GM18507 (cell line): ENCODE measurements around the gene SLC39A11.
A peak's percentile ranks its signal among the peaks of the same experiment; 100 is the strongest.
"Not testable (repeated sequence)": the region's sequence is repeated elsewhere in the genome, so short reads cannot be mapped to it uniquely, and the experiment has no call there.

ENCODE experiments used
- DNase-seq: peaks from one replicate; pipeline ENCODE4 v3.0.0; 2011; ENCODE audit warnings: low read depth; ENCODE audit not compliant: insufficient read length; ENCODE audit errors: extremely low spot score
- FAIRE-seq: peaks from 2 replicates; lab custom pipeline; 2011; peaks lifted over from hg19 to GRCh38; lab: Jason Lieb, UNC

SLC39A11 gene

DNA sequence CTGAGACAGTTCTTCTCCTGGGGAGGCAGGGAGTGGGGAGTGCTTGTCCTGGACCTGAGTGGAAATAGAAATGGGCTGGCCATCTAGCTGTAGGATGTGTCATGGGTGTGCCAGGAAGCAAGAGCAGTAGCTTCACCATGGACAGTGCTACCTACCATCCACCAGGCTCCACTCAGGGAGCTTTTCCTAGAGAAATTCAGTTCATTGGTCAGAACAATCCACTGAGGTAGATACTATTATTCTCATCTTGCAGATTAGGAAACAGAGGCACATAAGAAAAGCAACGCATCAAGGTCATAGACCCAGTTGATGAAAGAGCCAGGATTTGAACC, 372.0 kb downstream of the SLC39A11 start:
- no peak for DNase-seq
- FAIRE-seq = no peak

DNA sequence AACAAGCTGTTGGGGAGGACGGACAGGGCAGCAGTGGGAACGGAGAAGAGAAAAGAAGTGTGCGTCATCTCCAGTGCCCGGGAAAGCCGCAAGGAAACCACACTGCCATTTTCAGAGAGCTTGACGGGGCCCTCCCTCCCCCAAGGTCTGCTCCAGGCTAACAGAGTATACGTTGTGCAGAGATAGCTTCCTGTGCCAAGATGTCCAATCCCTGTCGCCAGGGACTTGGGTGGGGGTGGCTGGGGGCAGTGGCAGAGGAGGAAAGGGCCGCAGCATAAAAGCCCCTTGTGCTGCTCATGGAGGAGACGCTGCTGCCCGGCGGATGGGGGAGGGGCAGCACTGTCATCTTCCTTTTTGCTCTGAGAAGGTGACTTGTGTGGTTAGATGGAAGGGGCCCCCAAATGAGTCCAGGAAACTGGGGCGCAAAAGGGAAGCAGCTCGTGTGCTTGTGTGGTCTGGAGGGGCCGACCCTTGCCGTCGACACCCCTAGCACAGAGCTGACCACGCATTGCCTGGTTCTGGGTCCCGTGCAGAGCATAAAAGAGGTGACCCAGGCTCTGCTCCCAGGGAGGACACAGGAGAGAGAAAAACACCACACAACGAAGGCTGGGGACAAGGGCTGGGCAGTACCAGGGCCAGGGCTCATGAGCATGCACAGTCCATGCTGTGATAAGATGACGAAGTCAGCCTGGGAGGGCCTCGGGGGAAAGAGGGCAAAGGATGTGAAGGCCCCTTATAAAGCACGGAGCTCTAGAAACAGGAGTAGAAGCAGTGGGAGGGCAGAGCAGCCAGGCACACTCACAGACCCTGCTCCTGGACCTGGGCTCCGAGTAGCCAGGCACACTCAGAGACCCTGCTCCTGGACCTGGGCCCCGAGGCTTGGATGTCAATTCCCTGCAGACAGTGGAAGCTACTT, 372.7 kb downstream of the SLC39A11 start:
- FAIRE-seq (no peak), DNase-seq (no peak)

DNA sequence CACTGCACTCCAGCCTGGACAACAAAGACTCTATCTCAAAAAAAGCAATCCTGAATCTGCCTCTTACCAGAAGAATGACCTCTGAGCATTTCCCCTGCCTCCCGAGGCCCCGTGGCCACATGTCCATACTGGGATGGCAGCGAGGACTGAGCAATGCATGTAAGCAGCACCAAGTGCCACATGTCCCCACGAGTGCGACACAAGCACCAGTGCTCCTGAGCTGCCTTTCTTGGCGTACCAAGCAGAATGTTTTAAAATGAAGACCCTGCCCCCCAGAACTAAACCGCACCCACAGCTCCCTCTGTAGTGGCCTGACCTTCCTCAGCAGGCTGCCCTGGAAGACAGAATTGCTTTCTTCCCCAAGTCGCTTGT, 373.3 kb downstream of the SLC39A11 start:
- DNase-seq = no peak
- no peak for FAIRE-seq

DNA sequence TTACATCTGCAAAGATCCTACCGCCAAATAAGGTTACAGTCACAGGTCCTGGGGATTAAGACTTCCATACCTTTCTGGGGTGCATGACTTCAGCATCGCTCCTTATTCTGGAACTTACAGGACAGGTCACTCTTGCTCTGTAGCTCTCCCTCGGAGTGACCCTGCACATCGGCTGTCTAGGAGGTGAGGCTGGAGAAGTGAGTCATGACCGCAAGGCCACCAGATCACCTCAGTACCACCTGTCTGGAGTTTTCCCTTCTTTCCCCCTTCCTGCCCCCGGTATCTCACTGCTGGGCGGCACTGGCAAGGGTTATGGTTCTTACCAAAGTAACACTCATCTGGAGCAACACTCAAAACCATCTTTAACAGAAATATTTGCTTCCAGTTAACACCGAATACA, 374.8 kb downstream of the SLC39A11 start:
- FAIRE-seq (no peak), DNase-seq (no peak)

DNA sequence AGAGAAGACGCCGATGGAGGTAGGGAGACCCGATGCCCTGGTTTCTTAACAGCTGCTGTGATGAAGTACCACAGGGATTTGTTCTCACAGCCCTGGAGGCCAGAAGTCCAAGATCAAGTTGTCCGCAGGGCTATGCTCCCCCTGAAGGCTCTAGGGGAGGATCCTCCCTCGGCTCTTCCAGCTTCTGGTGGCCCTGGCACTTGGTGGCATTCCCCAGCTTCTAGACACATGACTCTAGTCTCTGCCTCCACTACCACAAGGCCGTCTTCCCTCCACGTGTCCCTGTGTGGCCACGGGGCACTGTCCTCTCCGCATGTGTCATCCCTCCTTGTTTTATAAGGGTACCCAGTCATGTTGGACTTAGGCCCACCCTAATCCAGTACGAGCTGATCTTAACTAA, 375.2 kb downstream of the SLC39A11 start:
- no peak for DNase-seq
- no peak for FAIRE-seq

DNA sequence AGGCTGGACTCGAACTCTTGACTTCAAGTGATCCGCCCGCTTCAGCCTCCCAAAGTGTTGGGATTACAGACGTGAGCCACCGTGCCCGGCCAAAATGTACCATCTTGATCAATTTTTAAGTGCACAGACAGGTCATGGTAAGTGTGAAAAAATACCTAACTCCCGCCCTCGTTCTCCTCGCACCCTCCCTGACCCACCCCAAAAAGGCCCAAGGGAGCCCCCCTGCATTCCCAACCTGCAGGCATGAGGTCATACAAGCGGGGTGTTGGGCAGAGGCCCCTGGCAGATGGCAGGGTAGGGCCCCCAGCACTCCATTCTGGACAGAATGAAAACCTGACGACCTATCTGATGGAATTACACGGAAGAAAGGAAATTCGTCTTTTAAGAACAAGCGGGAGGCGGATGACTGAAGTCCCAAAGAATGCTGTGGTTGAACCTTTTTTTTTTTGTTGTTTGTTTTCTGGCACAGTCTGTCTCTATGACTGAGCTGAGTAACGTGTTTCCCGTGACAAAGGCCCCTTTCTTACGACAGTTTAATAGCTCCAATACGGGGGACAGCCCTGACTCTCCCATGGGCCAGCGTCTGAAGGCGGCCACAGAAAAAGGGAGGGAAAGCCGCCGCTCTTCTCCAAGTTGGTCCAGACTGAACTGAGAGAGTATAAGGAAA, 376.4 kb downstream of the SLC39A11 start:
- no peak for FAIRE-seq

DNA sequence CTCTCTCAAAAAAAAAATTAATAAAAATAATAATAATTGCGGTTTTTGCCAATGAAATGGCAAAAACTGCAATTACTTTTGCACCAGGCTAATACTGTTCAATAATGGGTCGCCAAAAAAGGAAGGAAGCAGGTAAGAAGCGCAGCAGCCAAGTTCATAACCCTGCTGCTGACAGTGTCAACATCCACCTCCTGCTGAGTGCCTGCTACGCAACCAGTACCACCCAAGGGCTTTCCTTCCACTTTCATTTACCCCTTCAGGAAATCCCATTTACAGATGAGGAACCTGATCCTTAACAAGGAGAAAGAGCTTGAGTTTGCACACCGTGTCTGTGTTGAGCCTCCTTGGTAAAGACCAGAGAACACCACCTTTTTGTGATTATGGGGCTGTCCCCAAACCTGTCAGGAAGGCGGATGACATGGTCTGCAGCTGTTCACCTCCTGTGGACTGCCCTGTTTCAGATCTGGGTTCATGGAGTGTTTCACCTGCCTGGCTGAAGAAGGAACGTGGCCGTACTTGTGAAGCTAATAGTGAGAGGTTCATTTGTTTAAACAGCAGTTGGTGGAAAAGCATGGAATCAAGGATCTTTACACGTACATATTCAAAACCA, 378.0 kb downstream of the SLC39A11 start:
- no peak for DNase-seq

More for the DNA sequence above, 376.4 kb downstream of the SLC39A11 start:
- no peak for DNase-seq

DNA sequence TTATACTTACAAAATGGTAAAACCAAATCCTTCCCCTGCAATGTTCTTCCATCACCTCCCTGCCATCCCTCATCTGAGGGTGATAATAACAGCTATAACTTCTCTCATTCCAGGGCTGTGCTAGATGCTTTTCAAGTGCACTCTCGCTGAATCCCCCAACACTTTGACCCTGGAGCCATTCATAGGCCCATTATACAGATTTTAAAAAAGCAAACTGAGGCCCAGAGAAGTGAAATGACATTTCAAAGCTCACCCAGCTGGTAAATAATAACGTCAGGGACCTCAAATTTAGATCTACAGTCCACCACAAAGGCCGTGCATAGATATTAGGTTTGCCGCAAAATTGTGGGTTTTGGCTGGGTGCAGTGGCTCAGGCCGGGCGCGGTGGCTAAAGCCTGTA, 378.8 kb downstream of the SLC39A11 start:
- FAIRE-seq (no peak), DNase-seq (no peak)

More for the DNA sequence above, 378.0 kb downstream of the SLC39A11 start:
- FAIRE-seq = no peak

DNA sequence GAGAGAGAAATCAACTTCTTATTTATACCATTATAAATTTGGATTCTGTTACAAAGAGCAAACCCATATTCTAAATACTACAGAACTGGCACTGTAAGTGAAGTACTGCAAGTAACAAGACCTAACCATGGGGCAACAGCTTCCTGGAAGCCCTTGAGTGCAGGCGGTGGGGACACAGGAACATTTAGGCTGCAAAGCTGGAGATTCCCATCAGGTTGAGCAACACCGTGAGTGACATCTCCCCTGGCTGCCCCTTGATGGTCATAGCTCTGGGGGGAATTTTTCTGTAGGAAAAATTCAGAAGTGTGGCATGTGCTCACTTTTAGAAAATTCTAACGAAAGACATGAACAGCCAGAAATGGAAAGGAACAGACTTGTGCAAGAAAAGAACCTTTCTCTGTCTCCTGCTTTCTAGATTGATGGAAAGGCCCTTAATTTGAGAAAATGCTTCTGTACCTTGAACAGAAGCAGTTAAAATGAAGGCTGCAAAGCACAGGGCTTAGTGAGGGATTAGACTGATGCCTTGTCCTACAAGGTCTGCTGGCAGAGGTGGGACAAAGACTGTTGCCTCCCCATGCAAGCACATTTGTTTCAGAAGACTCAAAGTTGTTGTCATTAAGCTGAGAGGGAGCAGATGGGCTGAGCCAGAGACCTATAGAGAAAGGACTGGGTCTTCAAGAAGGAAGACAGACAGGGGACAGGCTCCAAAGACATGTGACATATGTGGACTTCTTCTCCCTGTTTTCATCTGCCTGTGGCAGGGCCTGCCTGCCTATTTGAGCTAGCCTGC, 380.8 kb downstream of the SLC39A11 start:
- DNase-seq (no peak), FAIRE-seq (no peak)

DNA sequence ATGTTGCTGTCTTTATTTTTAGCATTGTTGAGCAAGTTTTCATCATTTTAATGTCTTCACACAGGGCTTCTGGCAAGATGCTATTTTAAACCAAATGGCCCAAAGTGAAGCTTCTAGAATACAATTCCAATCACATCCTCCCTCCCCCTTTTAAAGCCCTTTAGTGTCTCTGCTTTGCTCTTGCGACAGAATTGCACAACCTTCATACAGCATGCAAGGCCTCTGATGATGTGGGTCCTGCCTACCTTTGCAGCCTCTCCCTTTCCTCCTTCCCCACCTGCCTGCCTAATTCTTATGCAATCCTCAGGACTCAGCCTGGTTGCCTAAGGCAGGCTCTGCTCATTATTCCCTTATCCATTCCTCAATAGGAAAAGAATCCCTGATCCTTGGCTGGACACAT, 381.7 kb downstream of the SLC39A11 start:
- no peak for FAIRE-seq
- no peak for DNase-seq

DNA sequence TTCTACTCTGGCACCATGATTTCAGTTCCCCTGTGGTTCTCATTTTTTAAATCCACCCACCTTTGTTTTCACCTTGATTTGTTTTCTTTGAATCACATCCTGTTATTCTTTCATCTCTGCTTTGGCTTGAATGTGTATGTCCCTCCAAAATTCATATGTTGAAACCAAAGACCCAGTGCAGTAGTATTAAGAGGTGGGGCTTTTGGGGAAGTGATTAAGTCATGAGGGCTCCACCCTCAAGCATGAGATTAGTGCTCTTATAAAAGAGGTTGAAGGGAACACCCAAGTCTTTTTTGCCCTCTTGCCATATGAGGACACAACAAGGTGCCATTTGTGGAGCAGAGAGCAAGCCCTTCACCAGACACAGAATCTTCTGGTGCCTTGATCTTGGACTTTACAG, 382.3 kb downstream of the SLC39A11 start:
- no peak for FAIRE-seq
- DNase-seq = no peak

DNA sequence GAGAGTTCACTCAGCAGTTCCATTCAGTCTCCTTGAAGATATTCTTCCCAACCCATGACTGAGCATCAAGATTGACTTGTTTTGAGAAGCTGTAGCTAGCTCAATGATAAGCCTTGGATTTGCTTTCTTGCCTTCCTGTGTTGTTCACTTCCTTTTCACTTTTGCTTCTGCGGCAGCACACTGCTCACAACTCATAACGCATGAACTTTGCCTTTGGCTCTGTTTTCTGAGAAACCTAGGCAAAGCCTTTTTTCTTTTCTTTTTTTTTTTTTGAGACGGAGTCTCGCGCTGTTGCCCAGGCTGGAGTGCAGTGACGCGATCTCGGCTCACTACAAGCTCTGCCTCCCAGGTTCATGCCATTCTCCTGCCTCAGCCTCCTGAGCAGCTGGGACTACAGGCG, 383.8 kb downstream of the SLC39A11 start:
- FAIRE-seq, DNase-seq: not testable (repeated sequence)

DNA sequence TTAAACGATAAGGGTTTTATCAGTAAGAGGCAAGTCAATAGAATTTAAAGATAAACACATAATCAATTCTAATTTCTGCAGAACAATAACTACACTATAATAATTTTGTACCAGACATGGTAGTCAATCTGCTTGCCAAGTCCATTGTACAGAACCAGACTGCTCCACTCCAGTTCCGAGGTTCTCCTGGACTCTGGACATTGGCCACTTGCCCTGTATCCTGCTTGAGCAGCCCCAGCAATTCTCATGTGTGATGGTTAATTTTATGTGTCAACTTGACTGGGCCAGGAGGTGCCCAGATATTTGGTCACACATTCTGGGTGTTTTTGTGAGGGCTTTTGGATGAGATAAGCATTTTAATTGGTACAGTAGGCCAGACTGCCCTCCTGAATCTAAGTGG, 384.6 kb downstream of the SLC39A11 start:
- FAIRE-seq (no peak), DNase-seq (no peak)

DNA sequence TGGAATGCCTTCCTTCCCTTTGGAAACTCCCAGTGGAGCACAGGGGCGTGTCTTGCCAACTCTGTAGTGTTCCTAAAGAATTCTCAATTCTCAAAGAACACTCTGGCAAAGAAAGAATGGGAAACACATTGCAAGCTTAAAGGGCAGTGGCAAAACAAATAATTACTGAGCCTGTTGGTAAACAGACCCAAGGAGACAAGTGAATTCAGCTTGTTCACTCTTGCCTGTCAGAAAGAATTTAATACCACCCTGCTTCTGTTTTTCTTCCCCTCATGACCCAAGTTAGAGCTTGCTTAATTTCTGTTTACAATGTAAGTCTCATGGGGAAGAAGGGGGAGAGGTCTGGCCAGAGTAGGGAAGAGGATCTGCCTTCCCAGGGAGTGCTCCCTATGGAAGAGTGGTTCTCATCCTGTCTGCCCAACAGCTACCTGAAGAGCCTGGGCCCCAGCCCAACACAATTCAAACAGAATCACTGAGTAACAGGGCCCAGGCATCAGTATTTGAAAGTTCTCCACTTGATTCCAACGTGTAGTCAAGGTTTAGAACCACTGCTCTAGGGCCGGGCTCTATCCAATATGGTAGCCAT, 386.0 kb downstream of the SLC39A11 start:
- DNase-seq (no peak), FAIRE-seq (no peak)

DNA sequence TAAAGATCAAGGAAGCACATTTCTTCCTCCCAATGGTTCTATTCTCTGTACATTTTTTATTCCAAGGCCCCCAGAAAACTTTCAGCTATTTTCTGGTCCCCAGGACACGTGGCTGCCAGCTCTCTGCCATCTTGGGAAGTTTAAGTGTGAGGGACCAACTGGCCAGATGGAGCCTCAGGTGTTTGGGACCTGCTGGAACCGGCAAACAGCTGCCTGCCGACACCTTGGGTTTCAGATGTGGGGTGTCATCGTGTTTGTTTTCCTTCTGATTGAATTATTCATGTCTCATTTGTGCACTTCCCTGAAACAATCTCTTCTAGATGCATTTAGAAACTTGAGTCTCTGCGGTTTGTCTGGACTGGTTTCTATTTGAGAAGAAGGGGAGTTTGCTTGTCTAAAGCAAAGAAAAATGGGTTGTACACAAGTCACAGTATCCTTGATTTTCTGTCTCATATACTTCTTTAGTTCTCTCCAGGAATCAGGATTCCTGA, 386.5 kb downstream of the SLC39A11 start:
- no peak for FAIRE-seq
- DNase-seq = peak; percentile 22

DNA sequence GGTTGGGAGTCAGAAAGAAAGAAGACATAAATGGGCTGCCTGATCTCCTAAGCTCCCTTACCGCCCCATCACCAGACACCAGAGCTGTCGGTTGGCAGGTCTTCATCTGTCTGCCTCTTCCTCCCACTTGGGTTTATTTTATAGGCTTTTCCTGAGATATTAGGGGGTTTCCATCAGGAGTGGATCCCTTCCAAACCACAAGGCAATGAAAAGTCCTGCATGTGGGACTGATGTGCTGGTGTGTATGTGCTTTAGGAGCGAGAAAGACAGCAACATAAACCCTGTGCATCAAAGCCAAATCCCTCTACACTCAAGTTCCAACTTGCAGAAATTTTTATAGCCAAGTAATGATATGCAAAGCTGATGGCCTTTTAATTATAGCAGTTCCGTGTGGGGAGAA, 389.5 kb downstream of the SLC39A11 start:
- FAIRE-seq = no peak
- no peak for DNase-seq

DNA sequence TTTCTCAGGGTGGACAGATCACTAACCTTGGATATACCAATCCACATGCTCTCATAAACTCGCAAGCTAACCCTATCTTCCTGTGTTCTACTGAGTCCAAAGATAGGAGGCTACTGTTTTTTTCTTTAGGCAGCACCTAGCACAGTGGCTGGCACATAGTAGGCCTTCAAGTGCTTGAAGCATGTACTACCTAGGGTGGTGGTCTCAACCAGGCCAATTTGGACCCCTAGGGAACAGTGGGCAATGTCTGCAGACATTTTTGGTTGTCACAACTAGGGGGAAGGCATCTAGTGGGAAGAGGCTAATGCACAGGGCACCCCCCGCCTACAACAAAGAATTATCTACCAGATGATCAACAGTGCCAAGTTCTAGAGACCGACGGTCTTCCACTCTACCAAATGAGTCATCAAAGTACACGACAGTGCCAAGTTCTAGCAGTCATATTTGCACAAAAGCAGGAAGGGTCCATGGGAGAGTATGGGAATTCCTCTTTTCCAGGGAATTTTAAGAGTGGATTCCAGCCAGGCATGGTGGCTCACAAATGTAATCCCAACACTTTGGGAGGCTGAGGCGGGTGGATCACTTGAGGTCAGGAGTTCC, 390.3 kb downstream of the SLC39A11 start:
- FAIRE-seq (no peak), DNase-seq (no peak)

DNA sequence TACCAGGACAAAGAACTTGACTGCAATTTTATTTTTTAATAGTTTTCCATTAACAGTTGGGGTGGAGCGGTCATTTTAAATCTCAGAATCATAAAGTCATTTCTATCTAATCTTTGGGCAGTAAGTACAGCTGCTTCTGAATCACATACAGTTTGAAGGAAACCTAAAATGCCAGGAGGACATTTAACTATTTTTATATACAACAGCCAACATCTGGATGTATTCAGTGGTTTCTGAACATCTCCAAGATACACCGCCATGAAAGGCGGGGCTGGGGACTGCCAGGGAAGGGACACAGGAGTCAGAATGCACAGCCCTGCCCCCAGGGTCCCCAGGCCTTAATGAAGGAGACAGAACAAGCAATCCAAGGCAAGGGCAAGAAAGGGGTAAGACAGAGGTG, 392.3 kb downstream of the SLC39A11 start:
- DNase-seq (no peak), FAIRE-seq (no peak)

DNA sequence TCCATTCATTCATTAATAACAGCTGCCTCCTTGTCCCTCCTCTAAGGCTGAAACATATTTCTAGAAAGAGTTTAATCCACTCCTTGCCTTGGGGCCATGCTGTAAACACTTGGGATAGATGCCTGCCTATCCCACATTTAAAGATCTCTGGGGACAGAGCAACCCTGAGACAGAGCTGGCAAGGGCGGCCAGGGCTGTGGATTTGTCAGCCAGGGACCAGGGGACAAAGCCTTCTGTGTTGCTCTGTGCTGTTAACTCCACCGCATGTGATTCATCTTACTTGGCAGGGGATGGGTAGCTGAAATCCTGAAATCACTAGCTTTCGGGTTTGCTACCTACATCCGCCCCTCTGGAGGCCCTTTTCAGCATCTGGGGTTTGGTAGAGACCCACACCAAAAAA, 392.9 kb downstream of the SLC39A11 start:
- no peak for DNase-seq
- FAIRE-seq = no peak
